H1 (cell line): ENCODE data around the gene IRF2BP2. TPM values are rescaled to one million over a fixed set of nuclear protein-coding genes. Genes with fewer than 3 reads are reported as not detected.
A peak's percentile ranks its signal among the peaks of the same experiment; 100 is the strongest.

Experiments used
- CTCF ChIA-PET: fragments of 300-600 bp; sonication (Branson Sonifier 250); formaldehyde crosslinking; loops from one replicate; lab custom pipeline; 2021; ENCODE audit not compliant: partially characterized antibody; lab: Charles Lee
- POLR2A ChIA-PET: fragments of 300-600 bp; sonication (Branson Sonifier 250); formaldehyde crosslinking; loops from one replicate; lab custom pipeline; 2021; ENCODE audit warnings: inconsistent platforms; ENCODE audit not compliant: partially characterized antibody; lab: Charles Lee
- DNase-seq, 2 experiments: peaks; one replicate each; pipeline versions ENCODE4 v3.0.0 to v3.0.0-alpha.2; 2010 to 2022; ENCODE audit warnings: low spot score in 2 of 2, low read depth in 1 of 2, mixed read lengths in 1 of 2
- FAIRE-seq: peaks from 2 replicates; lab custom pipeline; 2011; peaks lifted over from hg19 to GRCh38; lab: Jason Lieb, UNC
- H2AFZ ChIP-seq: 2 replicates; pipeline ENCODE4 v1.8.1; 2012; ENCODE audit warnings: low read length, inconsistent platforms
- H2AK5ac ChIP-seq: 2 replicates; pipeline ENCODE4 v1.6.1; 2013; ENCODE audit warnings: low read depth, low read length
- H2BK120ac ChIP-seq: replicated peaks from 2 replicates; pipeline ENCODE3; 2013; ENCODE audit warnings: low read depth, low read length, inconsistent platforms
- H2BK12ac ChIP-seq: 2 replicates; pipeline ENCODE4 v1.6.1; 2013; ENCODE audit warnings: low read depth, low read length
- H2BK15ac ChIP-seq: 2 replicates; pipeline ENCODE4 v1.6.1; 2013; ENCODE audit warnings: low read length
- H2BK20ac ChIP-seq: 2 replicates; pipeline ENCODE4 v1.6.1; 2013; ENCODE audit warnings: low read length
- H2BK5ac ChIP-seq: 2 replicates; pipeline ENCODE4 v1.6.1; 2013; ENCODE audit warnings: low read depth, low read length
- H3K14ac ChIP-seq: 2 replicates; pipeline ENCODE4 v1.6.1; 2013; ENCODE audit warnings: inconsistent platforms; ENCODE audit not compliant: insufficient read length
- H3K18ac ChIP-seq: 2 replicates; pipeline ENCODE4 v1.6.1; 2013; ENCODE audit warnings: low read length; ENCODE audit errors: extremely low read depth
- H3K23ac ChIP-seq: 2 replicates; pipeline ENCODE4 v1.6.1; 2013; ENCODE audit warnings: inconsistent platforms; ENCODE audit not compliant: insufficient read length
- H3K23me2 ChIP-seq: 2 replicates; pipeline ENCODE4 v1.6.1; 2013; ENCODE audit warnings: low read depth, low read length
- H3K27ac ChIP-seq: 2 replicates; pipeline ENCODE4 v1.6.1; 2011; ENCODE audit warnings: low read depth, low read length, inconsistent platforms
- H3K27me3 ChIP-seq, 4 experiments: replicated peaks in 1 of 4; 1 replicate in 1 of 4; 2 replicates in 3 of 4; pipeline versions ENCODE4 v1.6.1 to v1.8.1; 2011 to 2013; ENCODE audit warnings: low read length in 3 of 4, mild to moderate bottlenecking in 3 of 4, inconsistent platforms in 2 of 4, mixed read lengths in 2 of 4, moderate library complexity in 1 of 4; ENCODE audit not compliant: control insufficient read depth in 3 of 4, insufficient read depth in 3 of 4; ENCODE audit errors: extremely low read depth in 1 of 4
- H3K36me3 ChIP-seq, 4 experiments: 2 replicates each; pipeline versions ENCODE4 v1.6.1 to v1.8.1; 2011 to 2013; ENCODE audit warnings: mild to moderate bottlenecking in 4 of 4, low read length in 3 of 4, moderate library complexity in 2 of 4, control low read depth in 1 of 4, inconsistent platforms in 1 of 4; ENCODE audit not compliant: insufficient read depth in 4 of 4, control insufficient read depth in 2 of 4
- H3K4ac ChIP-seq: replicated peaks from 2 replicates; pipeline ENCODE3; 2013; ENCODE audit warnings: low read length, low read depth, mixed read lengths, inconsistent platforms; ENCODE audit not compliant: insufficient read length
- H3K4me1 ChIP-seq, 4 experiments: replicated peaks in 1 of 4; 1 replicate in 1 of 4; 2 replicates in 3 of 4; pipeline versions ENCODE4 v1.6.1 to v1.8.1; 2011 to 2013; ENCODE audit warnings: low read length in 3 of 4, inconsistent platforms in 2 of 4, mixed read lengths in 1 of 4; ENCODE audit not compliant: insufficient read depth in 4 of 4, control insufficient read depth in 3 of 4
- H3K4me2 ChIP-seq, 2 experiments: 2 replicates each; pipeline versions ENCODE4 v1.6.1 to v1.8.1; 2011 to 2013; ENCODE audit warnings: low read depth in 2 of 2, low read length in 2 of 2, control low read depth in 1 of 2, inconsistent platforms in 1 of 2, mild to moderate bottlenecking in 1 of 2; ENCODE audit not compliant: insufficient read depth in 1 of 2
- H3K4me3 ChIP-seq, 4 experiments: fragments of 200-600, 300-600 bp in 1 of 4; sonication (generic), shearing (Covaris generic), sonication (Bioruptor Twin) in 1 of 4; 2 replicates each; pipeline versions ENCODE4 v1.5.1 to v1.8.1; 2011 to 2016; ENCODE audit warnings: low read length in 4 of 4, low read depth in 3 of 4, control low read depth in 2 of 4, inconsistent platforms in 2 of 4, mild to moderate bottlenecking in 2 of 4, mixed read lengths in 1 of 4, moderate library complexity in 1 of 4; ENCODE audit not compliant: insufficient read depth in 2 of 4; ENCODE audit errors: extremely low read depth in 1 of 4
- H3K56ac ChIP-seq: replicated peaks from 2 replicates; pipeline ENCODE3; 2013; ENCODE audit warnings: low read depth, mild to moderate bottlenecking, mixed read lengths, low read length, inconsistent platforms; ENCODE audit not compliant: insufficient read length
- H3K79me1 ChIP-seq: 2 replicates; pipeline ENCODE4 v1.6.1; 2013; ENCODE audit warnings: low read depth, low read length, control low read depth
- H3K79me2 ChIP-seq, 2 experiments: 2 replicates each; pipeline versions ENCODE4 v1.6.1 to v1.8.1; 2012 to 2013; ENCODE audit warnings: low read length in 2 of 2, mild to moderate bottlenecking in 2 of 2, inconsistent platforms in 1 of 2; ENCODE audit not compliant: insufficient read depth in 2 of 2, control insufficient read depth in 1 of 2
- H3K9ac ChIP-seq, 4 experiments: replicated peaks in 1 of 4; 1 replicate in 1 of 4; 2 replicates in 3 of 4; pipeline versions ENCODE4 v1.6.1 to v1.8.1; 2011 to 2013; ENCODE audit warnings: low read depth in 3 of 4, low read length in 3 of 4, control low read depth in 2 of 4, mild to moderate bottlenecking in 2 of 4, moderate library complexity in 2 of 4, inconsistent platforms in 1 of 4; ENCODE audit errors: extremely low read depth in 1 of 4
- H3K9me3 ChIP-seq, 2 experiments: 2 replicates each; pipeline versions ENCODE4 v1.6.1 to v1.8.1; 2012 to 2013; ENCODE audit warnings: mild to moderate bottlenecking in 2 of 2, moderate library complexity in 2 of 2, control low read depth in 1 of 2, inconsistent platforms in 1 of 2, low read depth in 1 of 2, low read length in 1 of 2, mixed read lengths in 1 of 2; ENCODE audit not compliant: insufficient read depth in 2 of 2
- H4K20me1 ChIP-seq, 2 experiments: replicated peaks in 1 of 2; 2 replicates each; pipeline versions ENCODE3 to v1.8.1; 2011 to 2013; ENCODE audit warnings: inconsistent platforms in 2 of 2, low read length in 2 of 2, mild to moderate bottlenecking in 1 of 2; ENCODE audit not compliant: insufficient read depth in 2 of 2, control insufficient read depth in 1 of 2
- H4K5ac ChIP-seq: 2 replicates; pipeline ENCODE4 v1.6.1; 2013; ENCODE audit warnings: low read length, low read depth, mixed read lengths, inconsistent platforms; ENCODE audit not compliant: insufficient read length
- H4K8ac ChIP-seq: 2 replicates; pipeline ENCODE4 v1.8.0; 2013; ENCODE audit warnings: mild to moderate bottlenecking, moderate library complexity, low read length, inconsistent platforms; ENCODE audit not compliant: insufficient read depth; ENCODE audit errors: extremely low read depth
- H4K91ac ChIP-seq: replicated peaks from 2 replicates; pipeline ENCODE3; 2013; ENCODE audit warnings: low read length, mixed read lengths, inconsistent platforms; ENCODE audit not compliant: insufficient read length
- ASH2L ChIP-seq: fragments of 200-600, 300-600 bp; sonication (generic); IDR thresholded peaks from one replicate; pipeline ENCODE4 v1.7.1; 2017; ENCODE audit warnings: low read length
- CHD2 ChIP-seq: IDR thresholded peaks from 2 replicates; pipeline ENCODE4 v1.6.1; 2012; ENCODE audit warnings: low read length, improper control_type of control experiment
- CTBP2 ChIP-seq: IDR thresholded peaks from 2 replicates; pipeline ENCODE4 v1.7.0; 2011; ENCODE audit warnings: borderline replicate concordance, mild to moderate bottlenecking, moderate library complexity, mixed read lengths, low read length; ENCODE audit not compliant: insufficient read depth, insufficient read length
- KDM1A ChIP-seq: fragments of 200-600, 300-600 bp; sonication (generic); IDR thresholded peaks from 2 replicates; pipeline ENCODE4 v1.7.1; 2016; ENCODE audit warnings: mild to moderate bottlenecking, low read length, borderline replicate concordance
- SAP30 ChIP-seq: fragments of 300-600 bp; sonication (generic); IDR thresholded peaks from 2 replicates; pipeline ENCODE4 v1.7.1; 2012; ENCODE audit warnings: low read length, moderate library complexity, mild to moderate bottlenecking, inconsistent platforms; ENCODE audit not compliant: insufficient read depth, insufficient replicate concordance
- SUZ12 ChIP-seq: fragments of 200-600 bp; sonication (generic); IDR thresholded peaks from 2 replicates; pipeline ENCODE4 v1.6.1; 2012; ENCODE audit warnings: mild to moderate bottlenecking, inconsistent platforms, low read length, moderate library complexity, mixed read lengths
- TBP ChIP-seq: IDR thresholded peaks from 2 replicates; pipeline ENCODE4 v1.6.1; 2011; ENCODE audit warnings: low read depth, low read length, improper control_type of control experiment
- WGBS, 2 experiments: shearing (Covaris generic) in 1 of 2; methylation state at CpG; one replicate each; pipeline versions ENCODE4 v1.1.6 to v1.1.7; 2013 to 2015; ENCODE audit warnings: low lambda C conversion rate in 2 of 2, mixed read lengths in 2 of 2, inconsistent platforms in 1 of 2, low coverage in 1 of 2, missing lambda C conversion rate in 1 of 2; ENCODE audit not compliant: insufficient replicate concordance in 2 of 2, insufficient coverage in 1 of 2, insufficient read length in 1 of 2; ENCODE audit errors: extremely low coverage in 1 of 2, missing lambda C conversion rate in 1 of 2; 5-methylcytosine and 5-hydroxymethylcytosine counted together
- polyA plus RNA-seq, 7 experiments: library from polyadenylated mRNA; depleted of rRNA in 3 of 7; stranded (reverse) in 5 of 7; unstranded in 2 of 7; fragments of >200 nt in 5 of 7; fragments of 200-250 nt in 2 of 7; gene quantifications; 1 replicate in 5 of 7; 2 replicates in 1 of 7; 4 replicates in 1 of 7; pipeline versions ENCODE4 v1.2.1 to v1.2.3, GENCODE V29; 2011 to 2013; ENCODE audit warnings: missing spikeins in 2 of 7, mixed read lengths in 2 of 7
- total RNA-seq: library from RNA; stranded (reverse); fragmentation: NEBNext Ultra II Directional; extraction: Animal tissue kit (Norgen Biotek cat#: 25700); gene quantifications from 2 replicates; pipeline ENCODE4 v1.2.1, GENCODE V29; 2021

Gene IRF2BP2
- total and polyA plus RNA-seq, 2 of the 8 experiments (the other 6 are each of a cell fraction or from before 2014, with no cell fraction given) = 24.9 to 67.5 TPM

- H3K27me3 ChIP-seq = no peaks in the 10 kb centered on the region
- TF ChIP-seq SUZ12 = no peak
- TF ChIP-seq KDM1A = 0 out of 2 replicates have a peak, but pooled peaks have one; percentile 18
- TF ChIP-seq SAP30 = no peak
- TF ChIP-seq ASH2L = no peak
- no peak for TF ChIP-seq TBP
- no peak for TF ChIP-seq CHD2
- TF ChIP-seq CTBP2 = no peak
- no peak overlapping the region for H2BK20ac ChIP-seq
- H3K4me1 ChIP-seq = no peaks in the 10 kb centered on the region
- no peak overlapping the region for H3K27ac ChIP-seq
- H3K9ac ChIP-seq = no peak overlapping the region
- no peak overlapping the region for H2AFZ ChIP-seq
- no peak overlapping the region for H3K14ac ChIP-seq
- no peaks in the 10 kb centered on the region; the same call in 1 of the 2 replicates for H3K23me2 ChIP-seq
- no peak overlapping the region for H2BK12ac ChIP-seq
- H2BK15ac ChIP-seq = no peak overlapping the region
- no peak overlapping the region for H3K4me2 ChIP-seq
- H4K5ac ChIP-seq = no peak overlapping the region
- H4K8ac ChIP-seq = no peak overlapping the region
- no peaks in the 10 kb centered on the region for H3K79me1 ChIP-seq
- no peaks in the 10 kb centered on the region for H3K79me2 ChIP-seq
- peaks cover 0 to 3% of the 10 kb centered on the region in 2 experiments; a peak in 1 of 4 replicates for H3K9me3 ChIP-seq
- no peak overlapping the region for H3K56ac ChIP-seq
- no peak overlapping the region for H4K91ac ChIP-seq
- no peak overlapping the region for H2BK120ac ChIP-seq
- CTCF ChIA-PET = interaction anchor here (0.9 to 2.8 kb wide), 2 partner anchors 11 to 64 kb away, joined by 3 to 8 read pairs; no protein-coding TSS in a partner anchor
- H3K4ac ChIP-seq = no peak overlapping the region
- no peaks in the 10 kb centered on the region for H4K20me1 ChIP-seq
- H3K23ac ChIP-seq = no peak overlapping the region
- no peaks in the 10 kb centered on the region for H3K36me3 ChIP-seq
- H3K18ac ChIP-seq = no peak overlapping the region
- H3K4me3 ChIP-seq = no peak overlapping the region
- FAIRE-seq (no peak), DNase-seq (no peak)
- H2AK5ac ChIP-seq = no peak overlapping the region
- POLR2A ChIA-PET = no interaction called here
- H2BK5ac ChIP-seq = no peak overlapping the region
- 82% methylated on average over 7 of the region's 7 CpGs; no CpG with 5 or more reads in 1 of the 2 experiments for WGBS, 2 experiments
These were observed 16.9 kb downstream of the IRF2BP2 start for GRCh38 chr1:234593109-234593508.
